HEK293T (cell line): ENCODE results near the gene GOLGA6A.
"Not testable (repeated sequence)": the region's sequence is repeated elsewhere in the genome, so short reads cannot be mapped to it uniquely, and the experiment has no call there.

Experiments
- CTCF ChIA-PET: fragments of 350-600 bp; formaldehyde crosslinking; extraction: SDS; loops from one replicate; lab custom pipeline; 2021; ENCODE audit warnings: antibody characterized with exemption, inconsistent platforms; lab: Yijun Ruan, JAX
- POLR2A ChIA-PET: fragments of 350-600 bp; formaldehyde crosslinking; extraction: SDS; loops from one replicate; lab custom pipeline; 2020; ENCODE audit warnings: antibody characterized with exemption, inconsistent platforms; lab: Yijun Ruan, JAX
- DNase-seq: peaks from one replicate; pipeline ENCODE4 v3.0.0; 2012; ENCODE audit warnings: mixed read lengths; ENCODE audit errors: extremely low spot score
- ARNT ChIP-seq: fragments of 450-650 bp; IDR thresholded peaks from 2 replicates; pipeline ENCODE4 v1.6.1; 2017; ENCODE audit warnings: mild to moderate bottlenecking
- BHLHE40 ChIP-seq: fragments of 450-650 bp; IDR thresholded peaks from 2 replicates; pipeline ENCODE4 v1.6.1; 2016; ENCODE audit warnings: mild to moderate bottlenecking, moderate library complexity, borderline replicate concordance
- CTBP1 ChIP-seq: fragments of 450-650 bp; IDR thresholded peaks from 2 replicates; pipeline ENCODE4 v1.6.1; 2016; ENCODE audit warnings: borderline replicate concordance
- ELF4 ChIP-seq: fragments of 450-650 bp; IDR thresholded peaks from 2 replicates; pipeline ENCODE4 v1.6.1; 2017; ENCODE audit warnings: antibody characterized with exemption
- FOXA1 ChIP-seq: fragments of 450-650 bp; IDR thresholded peaks from 2 replicates; pipeline ENCODE4 v1.6.1; 2016; ENCODE audit warnings: mild to moderate bottlenecking
- FOXK2 ChIP-seq: fragments of 450-650 bp; IDR thresholded peaks from 2 replicates; pipeline ENCODE4 v1.6.1; 2016; ENCODE audit warnings: mild to moderate bottlenecking
- FOXM1 ChIP-seq: fragments of 450-650 bp; IDR thresholded peaks from 2 replicates; pipeline ENCODE4 v1.6.1; 2017; ENCODE audit warnings: mild to moderate bottlenecking, borderline replicate concordance
- HDGF ChIP-seq: fragments of 450-650 bp; IDR thresholded peaks from 2 replicates; pipeline ENCODE4 v1.6.1; 2017; ENCODE audit warnings: antibody characterized with exemption, borderline replicate concordance
- L3MBTL2 ChIP-seq: fragments of 450-650 bp; conservative IDR thresholded peaks from 2 replicates; pipeline ENCODE4 v1.6.1; 2016; ENCODE audit warnings: mild to moderate bottlenecking
- LEF1 ChIP-seq: fragments of 450-650 bp; IDR thresholded peaks from 2 replicates; pipeline ENCODE4 v1.6.1; 2017; ENCODE audit warnings: mild to moderate bottlenecking, borderline replicate concordance
- NFRKB ChIP-seq: fragments of 450-650 bp; IDR thresholded peaks from 2 replicates; pipeline ENCODE4 v1.6.1; 2016; ENCODE audit warnings: mild to moderate bottlenecking, moderate library complexity
- PKNOX1 ChIP-seq: fragments of 450-650 bp; IDR thresholded peaks from 2 replicates; pipeline ENCODE4 v1.6.1; 2016
- SP1 ChIP-seq: fragments of 450-650 bp; IDR thresholded peaks from 2 replicates; pipeline ENCODE4 v1.6.1; 2017
- SUZ12 ChIP-seq: fragments of 450-650 bp; IDR thresholded peaks from 2 replicates; pipeline ENCODE4 v1.6.1; 2016; ENCODE audit warnings: mild to moderate bottlenecking
- TARDBP ChIP-seq: fragments of 450-650 bp; IDR thresholded peaks from 2 replicates; pipeline ENCODE4 v1.6.1; 2016
- ZNF384 ChIP-seq: fragments of 450-650 bp; IDR thresholded peaks from 2 replicates; pipeline ENCODE4 v1.6.1; 2016

The GOLGA6A gene

GRCh38 chr15:74123131-74123429, 40.7 kb upstream of the GOLGA6A start:
- POLR2A ChIA-PET: no interaction called here
- no peak for DNase-seq
- TF ChIP-seq BHLHE40 (no peak), ELF4 (no peak), SUZ12 (no peak), LEF1 (no peak), ZNF384 (no peak), HDGF (no peak)
- CTCF ChIA-PET: interaction anchor here (1.0 to 1.7 kb wide), 4 partner anchors 184 to 199 kb away, joined by 4 to 6 read pairs (median 5); no protein-coding TSS in a partner anchor

GRCh38 chr15:74122403-74123130, 40.2 kb upstream of the GOLGA6A start:
- ChIA-PET POLR2A (interaction anchor here (0.8 kb wide), 1 partner anchor 71 kb away, joined by 3 read pairs; no protein-coding TSS in a partner anchor), CTCF (interaction anchor here (1.0 to 1.7 kb wide), 5 partner anchors 185 to 199 kb away, joined by 3 to 6 read pairs (median 5); no protein-coding TSS in a partner anchor)
- TF ChIP-seq FOXM1 (no peak), SP1 (no peak), SUZ12 (no peak), NFRKB (no peak)
- no peak for DNase-seq

GRCh38 chr15:74121858-74122257, 39.5 kb upstream of the GOLGA6A start:
- TF ChIP-seq ZNF384: no peak
- no peak for TF ChIP-seq CTBP1
- TF ChIP-seq BHLHE40: no peak
- TF ChIP-seq FOXA1: no peak
- no peak for TF ChIP-seq SP1
- no peak for TF ChIP-seq SUZ12
- POLR2A ChIA-PET: interaction anchor here (0.8 to 1.1 kb wide), 2 partner anchors 10 to 70 kb away, joined by 3 read pairs; no protein-coding TSS in a partner anchor
- CTCF ChIA-PET: interaction anchor here (1.0 to 1.7 kb wide), 3 partner anchors 186 to 200 kb away, joined by 3 to 6 read pairs (median 5); no protein-coding TSS in a partner anchor
- no peak for DNase-seq

GRCh38 chr15:74121039-74121438, 38.7 kb upstream of the GOLGA6A start:
- CTCF ChIA-PET: interaction anchor here (0.7 to 1.3 kb wide), 2 partner anchors 187 to 200 kb away, joined by 3 to 5 read pairs; no protein-coding TSS in a partner anchor
- DNase-seq: no peak
- TF ChIP-seq PKNOX1 (no peak), ARNT (no peak), LEF1 (no peak), HDGF (no peak)
- POLR2A ChIA-PET: interaction anchor here (1.1 kb wide), 1 partner anchor 11 kb away, joined by 3 read pairs; no protein-coding TSS in a partner anchor

GRCh38 chr15:74120426-74120825, 38.1 kb upstream of the GOLGA6A start:
- DNase-seq: no peak
- POLR2A ChIA-PET: no interaction called here
- CTCF ChIA-PET: interaction anchor here (0.7 to 1.3 kb wide), 4 partner anchors 77 to 202 kb away, joined by 3 to 8 read pairs (median 4); no protein-coding TSS in a partner anchor
- TF ChIP-seq LEF1: no peak
- no peak for TF ChIP-seq ARNT
- TF ChIP-seq ZNF384: no peak
- no peak for TF ChIP-seq NFRKB
- TF ChIP-seq FOXK2: no peak
- no peak for TF ChIP-seq L3MBTL2
- TF ChIP-seq FOXM1: no peak
- TF ChIP-seq BHLHE40: no peak
- TF ChIP-seq TARDBP: no peak
- no peak for TF ChIP-seq PKNOX1
- no peak for TF ChIP-seq SP1
- TF ChIP-seq HDGF: no peak
- TF ChIP-seq FOXA1: no peak
- no peak for TF ChIP-seq ELF4
- TF ChIP-seq CTBP1: no peak

- POLR2A ChIA-PET: no interaction called here
- no peak for TF ChIP-seq ELF4
- no peak for TF ChIP-seq FOXA1
- no peak for TF ChIP-seq FOXK2
- DNase-seq: no peak
- CTCF ChIA-PET: interaction anchor here (1.0 kb wide), 1 partner anchor 61 kb away, joined by 3 read pairs; no protein-coding TSS in a partner anchor
Observed at GRCh38 chr15:74109713-74110112, 27.4 kb upstream of the GOLGA6A start.

- POLR2A ChIA-PET, CTCF ChIA-PET, DNase-seq: not testable (repeated sequence)
Observed at GRCh38 chr15:74108611-74109010, 26.3 kb upstream of the GOLGA6A start.

- DNase-seq: no peak
- POLR2A ChIA-PET: no interaction called here
- TF ChIP-seq SUZ12 (no peak), ARNT (no peak), LEF1 (no peak), PKNOX1 (no peak), TARDBP (no peak), FOXM1 (no peak), FOXA1 (no peak), BHLHE40 (no peak), NFRKB (no peak), FOXK2 (no peak), HDGF (no peak), ZNF384 (no peak), CTBP1 (no peak)
- CTCF ChIA-PET: no interaction called here
Observed at GRCh38 chr15:74108111-74108510, 25.8 kb upstream of the GOLGA6A start.
